Upper lobe of left lung (tissue), 4 donors: ENCODE data around the gene MRTFB.

Experiments used
- EP300 ChIP-seq, 4 donors: sonication (generic); formaldehyde crosslinking; IDR thresholded peaks; one replicate each; pipeline ENCODE4 v1.5.1; 2017; ENCODE audit warnings: antibody characterized with exemption in 4 of 4, control low read depth in 2 of 4
- POLR2A ChIP-seq, 4 donors: fragments of 450-650 bp; IDR thresholded peaks; one replicate each; pipeline ENCODE4 v1.5.1; 2016 to 2017; ENCODE audit warnings: antibody characterized with exemption in 4 of 4, mild to moderate bottlenecking in 2 of 4
- TF ChIP-seq, protein P1 (sequence below), 6 experiments: fragments of 450-650 bp in 4 of 6; fragments of 200-600 bp in 2 of 6; sonication (generic) in 2 of 6; IDR thresholded peaks; one replicate each; pipeline ENCODE4 v1.5.1; 2016 to 2019; ENCODE audit warnings: antibody characterized with exemption in 6 of 6

DNA sequence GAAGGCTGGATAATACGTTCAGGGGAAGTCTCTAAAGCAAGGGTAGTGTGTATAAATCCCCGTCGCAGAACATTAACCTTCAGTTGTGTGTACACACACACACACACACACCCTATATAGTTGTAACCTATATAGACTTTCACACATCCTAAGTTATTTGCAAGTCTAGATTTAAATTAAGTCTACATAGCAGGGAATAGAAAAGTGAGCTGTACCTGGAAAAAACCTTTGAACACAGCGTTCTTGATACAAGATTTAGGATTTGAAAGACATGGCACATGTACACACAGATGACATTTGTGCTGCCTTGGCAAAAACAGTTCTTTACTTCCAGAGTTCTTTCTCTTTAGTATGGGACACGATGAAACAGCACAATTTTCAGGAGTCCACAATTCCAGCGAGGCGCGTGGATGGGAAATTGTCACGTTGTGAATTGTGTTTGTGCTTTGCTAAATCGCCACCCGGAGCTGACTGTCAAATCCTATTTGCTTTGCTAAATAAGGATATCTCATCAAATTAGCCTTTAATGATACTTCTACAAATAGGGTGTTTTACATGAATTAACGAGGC, 233.9 kb downstream of the MRTFB start:
- TF ChIP-seq, protein P1, sequence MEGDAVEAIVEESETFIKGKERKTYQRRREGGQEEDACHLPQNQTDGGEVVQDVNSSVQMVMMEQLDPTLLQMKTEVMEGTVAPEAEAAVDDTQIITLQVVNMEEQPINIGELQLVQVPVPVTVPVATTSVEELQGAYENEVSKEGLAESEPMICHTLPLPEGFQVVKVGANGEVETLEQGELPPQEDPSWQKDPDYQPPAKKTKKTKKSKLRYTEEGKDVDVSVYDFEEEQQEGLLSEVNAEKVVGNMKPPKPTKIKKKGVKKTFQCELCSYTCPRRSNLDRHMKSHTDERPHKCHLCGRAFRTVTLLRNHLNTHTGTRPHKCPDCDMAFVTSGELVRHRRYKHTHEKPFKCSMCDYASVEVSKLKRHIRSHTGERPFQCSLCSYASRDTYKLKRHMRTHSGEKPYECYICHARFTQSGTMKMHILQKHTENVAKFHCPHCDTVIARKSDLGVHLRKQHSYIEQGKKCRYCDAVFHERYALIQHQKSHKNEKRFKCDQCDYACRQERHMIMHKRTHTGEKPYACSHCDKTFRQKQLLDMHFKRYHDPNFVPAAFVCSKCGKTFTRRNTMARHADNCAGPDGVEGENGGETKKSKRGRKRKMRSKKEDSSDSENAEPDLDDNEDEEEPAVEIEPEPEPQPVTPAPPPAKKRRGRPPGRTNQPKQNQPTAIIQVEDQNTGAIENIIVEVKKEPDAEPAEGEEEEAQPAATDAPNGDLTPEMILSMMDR (IDR thresholded peaks at IDR 0.05), result no peak
- TF ChIP-seq POLR2A (IDR thresholded peaks at IDR 0.05), result no peak
- TF ChIP-seq EP300 (IDR thresholded peaks at IDR 0.05), result no peak
